ENCODE data around the gene TUSC2. TPM values are rescaled to one million over a fixed set of nuclear protein-coding genes. Genes with fewer than 3 reads are reported as not detected.
A peak's percentile ranks its signal among the peaks of the same experiment; 100 is the strongest.

Gene TUSC2
- total RNA-seq, 2 experiments from 2014 or later: 23.1 to 24.7 TPM

GRCh38 chr3:50354186-50354764 lies 26.3 kb upstream of the TUSC2 start:
- H3K4me3 Mint-ChIP-seq: peak overlapping the region; percentile 37
- ChIA-PET POLR2A (interaction anchor here (1.2 to 6.4 kb wide), 3 partner anchors 11 to 61 kb away, joined by 3 to 57 read pairs (median 9); partner anchors contain the start of gene RASSF1), CTCF (no interaction called here)
- peaks cover 67% of the 10 kb centered on the region for H3K36me3 Mint-ChIP-seq (ENCODE audit: low read depth)
- no peak overlapping the region for H3K4me3 ChIP-seq (ENCODE audit: low read length)
- no peaks in the 10 kb centered on the region for H3K9me3 Mint-ChIP-seq
- H3K27ac Mint-ChIP-seq: no peak overlapping the region
- no peaks in the 10 kb centered on the region for H3K9me3 ChIP-seq (ENCODE audit: control insufficient read depth in 1 of 2, insufficient read depth in 1 of 2, low read length in 2 of 2)
- no peak for TF ChIP-seq CTCF (IDR thresholded peaks at IDR 0.05)
- intact Hi-C loops (cut with DNase I, micrococcal nuclease): loop anchor here in 1 of 2 experiments (5.0 kb wide), 2 partner anchors 1038 to 1148 kb away; partner anchors contain the start of genes DCAF1 and RBM15B
- peaks cover 74% of the 10 kb centered on the region for H3K4me1 ChIP-seq (ENCODE audit: insufficient read depth, low read length)
- H3K27me3 Mint-ChIP-seq: no peaks in the 10 kb centered on the region
- H3K27ac ChIP-seq (ENCODE audit: low read depth in 1 of 2, low read length in 2 of 2): no peak overlapping the region
- peaks cover 63% of the 10 kb centered on the region for H3K36me3 ChIP-seq (ENCODE audit: insufficient read depth, low read length)
- H3K4me1 Mint-ChIP-seq (ENCODE audit: low read depth): peaks cover 63% of the 10 kb centered on the region
- no peak for ATAC-seq (ENCODE audit: poor library complexity)
- DNase-seq: no peak
- H3K27me3 ChIP-seq (ENCODE audit: control insufficient read depth in 1 of 2, insufficient read depth in 2 of 2, low read length in 2 of 2): no peaks in the 10 kb centered on the region

- CTCF ChIA-PET: interaction anchor here (1.1 kb wide), 1 partner anchor 12 kb away, joined by 3 read pairs; no protein-coding TSS in a partner anchor
- H3K27ac Mint-ChIP-seq: peak overlapping the region; percentile 53
These were observed 25.4 kb upstream of the TUSC2 start for GRCh38 chr3:50353245-50354004.

More at GRCh38 chr3:50353245-50354004, 25.4 kb upstream of the TUSC2 start:
- TF ChIP-seq CTCF (IDR thresholded peaks at IDR 0.05): no peak
- H3K4me3 ChIP-seq (ENCODE audit: low read length): no peak overlapping the region
- Mint-ChIP-seq H3K27me3 (no peaks in the 10 kb centered on the region), H3K9me3 (no peaks in the 10 kb centered on the region), H3K36me3 (ENCODE audit: low read depth) (peaks cover 67% of the 10 kb centered on the region), H3K4me1 (ENCODE audit: low read depth) (peaks cover 64% of the 10 kb centered on the region), H3K4me3 (peak overlapping the region; percentile 49)
- H3K27me3 ChIP-seq (ENCODE audit: control insufficient read depth in 1 of 2, insufficient read depth in 2 of 2, low read length in 2 of 2): no peaks in the 10 kb centered on the region
- ATAC-seq (ENCODE audit: poor library complexity) (no peak), DNase-seq (no peak)
- H3K4me1 ChIP-seq (ENCODE audit: insufficient read depth, low read length): peaks cover 74% of the 10 kb centered on the region
- H3K9me3 ChIP-seq (ENCODE audit: control insufficient read depth in 1 of 2, insufficient read depth in 1 of 2, low read length in 2 of 2): no peaks in the 10 kb centered on the region
- intact Hi-C loops (cut with DNase I, micrococcal nuclease): loop anchor here in 1 of 2 experiments (5.0 kb wide), 2 partner anchors 1039 to 1149 kb away; partner anchors contain the start of genes DCAF1 and RBM15B
- peaks cover 67% of the 10 kb centered on the region for H3K36me3 ChIP-seq (ENCODE audit: insufficient read depth, low read length)
- no peak overlapping the region for H3K27ac ChIP-seq (ENCODE audit: low read depth in 1 of 2, low read length in 2 of 2)
- POLR2A ChIA-PET: interaction anchor here (1.2 to 6.4 kb wide), 4 partner anchors 12 to 61 kb away, joined by 3 to 57 read pairs (median 26); partner anchors contain the start of genes HYAL3, NAA80 and RASSF1

All from CD4-positive, alpha-beta T cell (primary cell).